HCT116 (cell line): Measurements from ENCODE around the gene TXNDC11. TPM values are rescaled to one million over a fixed set of nuclear protein-coding genes. Genes with fewer than 3 reads are reported as not detected.

Experiments
- ATAC-seq: fragments of 200-7000 bp; cut with Tn5 transposase; 2 replicates; pipeline ENCODE4 v1.9.1; 2020; ENCODE audit warnings: mild to moderate bottlenecking, moderate library complexity
- BruUV-seq: library from RNA; stranded (reverse); fragments of 400-500 nt; replicated peaks from 2 replicates; lab custom pipeline; 2021; lab: Mats Ljungman, UMichigan
- CTCF ChIA-PET: fragments of 300-600 bp; sonication (Branson Sonifier 250); formaldehyde crosslinking; loops from one replicate; lab custom pipeline; 2021; ENCODE audit warnings: antibody characterized with exemption; lab: Charles Lee
- POLR2A ChIA-PET: fragments of 300-600, 350-600 bp; sonication (Branson Sonifier 250); formaldehyde crosslinking; loops from one replicate; lab custom pipeline; 2021; ENCODE audit warnings: antibody characterized with exemption; lab: Charles Lee
- RAD21 ChIA-PET, 2 experiments: fragments of 300-600 bp; sonication (Branson Sonifier 250); formaldehyde crosslinking; loops; one replicate each; lab custom pipeline; 2023; ENCODE audit warnings: low total read pairs in 2 of 2; ENCODE audit not compliant: uncharacterized antibody in 2 of 2, unreplicated experiment in 2 of 2, low non-redundant PET in 1 of 2; lab: Charles Lee
- DNase-seq: peaks from one replicate; pipeline ENCODE4 v3.0.0-alpha.2; 2010; ENCODE audit warnings: low read depth, low spot score
- H2AFZ ChIP-seq: fragments of 200-600 bp; shearing (Covaris generic), sonication (generic); 2 replicates; pipeline ENCODE4 v1.6.1; 2017; ENCODE audit warnings: low read depth, mixed run types, mixed read lengths, antibody characterized with exemption, low read length; ENCODE audit not compliant: poor library complexity, severe bottlenecking
- H3K27ac ChIP-seq: 2 replicates; pipeline ENCODE4 v1.5.1; 2012; ENCODE audit warnings: low read depth, low read length
- H3K27me3 ChIP-seq: fragments of 200-600 bp; sonication (generic); 2 replicates; pipeline ENCODE4 v1.6.1; 2016; ENCODE audit warnings: mixed run types, low read length, mixed read lengths; ENCODE audit not compliant: insufficient read depth
- H3K36me3 ChIP-seq, 2 experiments: fragments of 200-500 bp in 1 of 2; fragments of 200-600 bp in 1 of 2; sonication (Bioruptor generic) in 1 of 2; sonication (generic) in 1 of 2; 2 replicates each; pipeline versions ENCODE4 v1.5.1 to v1.6.1; 2014 to 2016; ENCODE audit warnings: low read length in 2 of 2, inconsistent platforms in 1 of 2, mixed read lengths in 1 of 2, mixed run types in 1 of 2; ENCODE audit not compliant: insufficient read depth in 2 of 2, control insufficient read depth in 1 of 2
- H3K4me1 ChIP-seq, 2 experiments: fragments of 200-600 bp in 1 of 2; sonication (generic) in 1 of 2; 2 replicates each; pipeline versions ENCODE4 v1.5.1 to v1.6.1; 2012 to 2017; ENCODE audit warnings: low read length in 2 of 2, inconsistent platforms in 1 of 2, mild to moderate bottlenecking in 1 of 2, mixed read lengths in 1 of 2, mixed run types in 1 of 2, moderate library complexity in 1 of 2; ENCODE audit not compliant: insufficient read depth in 2 of 2, control insufficient read depth in 1 of 2
- H3K4me2 ChIP-seq: fragments of 200-600 bp; sonication (generic); 2 replicates; pipeline ENCODE4 v1.6.1; 2017; ENCODE audit warnings: mixed run types, low read length, mixed read lengths
- H3K4me3 ChIP-seq, 2 experiments: fragments of 200-600 bp in 1 of 2; sonication (generic) in 1 of 2; replicated peaks in 1 of 2; 2 replicates each; pipeline ENCODE4 v1.5.1; 2011 to 2016; ENCODE audit warnings: low read length in 2 of 2, control low read depth in 1 of 2, low read depth in 1 of 2, mild to moderate bottlenecking in 1 of 2, mixed read lengths in 1 of 2, mixed run types in 1 of 2
- H3K79me2 ChIP-seq: fragments of 200-600 bp; sonication (generic); 2 replicates; pipeline ENCODE4 v1.6.1; 2017; ENCODE audit warnings: mild to moderate bottlenecking, mixed run types, low read length, moderate library complexity, mixed read lengths; ENCODE audit not compliant: insufficient read depth
- H3K9ac ChIP-seq: fragments of 200-600 bp; sonication (generic); 2 replicates; pipeline ENCODE4 v1.6.1; 2016; ENCODE audit warnings: low read length, mixed read lengths
- H3K9me2 ChIP-seq: fragments of 200-600 bp; sonication (generic), shearing (Covaris generic); 2 replicates; pipeline ENCODE4 v1.6.1; 2017; ENCODE audit warnings: mixed run types, mild to moderate bottlenecking, moderate library complexity; ENCODE audit not compliant: insufficient read depth
- H3K9me3 ChIP-seq, 2 experiments: fragments of 200-500 bp in 1 of 2; fragments of 200-600 bp in 1 of 2; sonication (Bioruptor generic) in 1 of 2; sonication (generic) in 1 of 2; 2 replicates each; pipeline ENCODE4 v1.6.1; 2014 to 2017; ENCODE audit warnings: low read length in 2 of 2, mixed read lengths in 2 of 2, inconsistent platforms in 1 of 2, low read depth in 1 of 2, mild to moderate bottlenecking in 1 of 2, mixed run types in 1 of 2, moderate library complexity in 1 of 2; ENCODE audit not compliant: control insufficient read depth in 1 of 2, insufficient read depth in 1 of 2
- H4K20me1 ChIP-seq: fragments of 200-600 bp; sonication (generic), shearing (Covaris generic); 2 replicates; pipeline ENCODE4 v1.6.1; 2017; ENCODE audit warnings: mixed run types, mild to moderate bottlenecking, moderate library complexity; ENCODE audit not compliant: insufficient read depth
- CEBPB ChIP-seq: IDR thresholded peaks from 2 replicates; pipeline ENCODE4 v1.6.1; 2012; ENCODE audit warnings: low read depth
- EZH2 ChIP-seq: fragments of 200-600 bp; sonication (generic); IDR thresholded peaks from 2 replicates; pipeline ENCODE4 v1.6.1; 2017; ENCODE audit warnings: antibody characterized with exemption, mixed run types
- EZH2phosphoT487 ChIP-seq: fragments of 200-600 bp; IDR thresholded peaks from 2 replicates; pipeline ENCODE4 v1.6.1; 2018; ENCODE audit warnings: antibody characterized with exemption, borderline replicate concordance
- FOSL1 ChIP-seq: IDR thresholded peaks from 2 replicates; pipeline ENCODE4 v1.6.1; 2012; ENCODE audit warnings: low read depth
- POLR2A ChIP-seq: IDR thresholded peaks from 2 replicates; pipeline ENCODE4 v1.7.0; 2011; ENCODE audit warnings: borderline replicate concordance; ENCODE audit not compliant: insufficient read depth, insufficient read length; ENCODE audit errors: extremely low read depth
- RAD21 ChIP-seq: IDR thresholded peaks from 2 replicates; pipeline ENCODE4 v1.6.1; 2012; ENCODE audit warnings: low read depth, mild to moderate bottlenecking
- SP1 ChIP-seq: IDR thresholded peaks from 2 replicates; pipeline ENCODE4 v1.6.1; 2012; ENCODE audit warnings: low read depth
- SRF ChIP-seq: IDR thresholded peaks from 2 replicates; pipeline ENCODE4 v1.6.1; 2012; ENCODE audit warnings: low read depth
- TCF7L2 ChIP-seq: IDR thresholded peaks from 2 replicates; pipeline ENCODE4 v1.7.0; 2011; ENCODE audit warnings: borderline replicate concordance, inconsistent platforms; ENCODE audit not compliant: insufficient read depth, insufficient read length; ENCODE audit errors: extremely low read depth
- ZNF274 ChIP-seq: fragments of 200-500 bp; sonication (Bioruptor generic); IDR thresholded peaks from 2 replicates; pipeline ENCODE4 v1.6.1; 2014; ENCODE audit warnings: mild to moderate bottlenecking, low read depth, low read length, inconsistent platforms
- intact Hi-C: fragments of 100-400 bp; cut with micrococcal nuclease; formaldehyde crosslinking; loops from 2 replicates; pipeline ENCODE4 v1.10.0; 2022
- total RNA-seq: library from RNA; stranded (reverse); gene quantifications from one replicate; pipeline ENCODE4 v1.2.1, GENCODE V29; 2021; ENCODE audit not compliant: unreplicated experiment
- TF ChIP-seq, protein P1 (sequence below): IDR thresholded peaks from 2 replicates; pipeline ENCODE4 v1.6.1; 2012; ENCODE audit warnings: low read depth
- TF ChIP-seq, protein P2 (sequence below), 3 experiments: fragments of 200-600 bp in 1 of 3; sonication (generic) in 1 of 3; IDR thresholded peaks in 2 of 3; conservative IDR thresholded peaks in 1 of 3; 2 replicates each; pipeline ENCODE4 v1.5.1; 2012 to 2017; ENCODE audit warnings: low read depth in 2 of 3, low read length in 2 of 3, antibody characterized with exemption in 1 of 3, borderline replicate concordance in 1 of 3, control low read depth in 1 of 3, mild to moderate bottlenecking in 1 of 3, mixed read lengths in 1 of 3, mixed run types in 1 of 3, moderate library complexity in 1 of 3; ENCODE audit not compliant: insufficient read depth in 1 of 3

TXNDC11 gene
- total RNA-seq, 1 experiment from 2014 or later: 26.8 TPM

DNA sequence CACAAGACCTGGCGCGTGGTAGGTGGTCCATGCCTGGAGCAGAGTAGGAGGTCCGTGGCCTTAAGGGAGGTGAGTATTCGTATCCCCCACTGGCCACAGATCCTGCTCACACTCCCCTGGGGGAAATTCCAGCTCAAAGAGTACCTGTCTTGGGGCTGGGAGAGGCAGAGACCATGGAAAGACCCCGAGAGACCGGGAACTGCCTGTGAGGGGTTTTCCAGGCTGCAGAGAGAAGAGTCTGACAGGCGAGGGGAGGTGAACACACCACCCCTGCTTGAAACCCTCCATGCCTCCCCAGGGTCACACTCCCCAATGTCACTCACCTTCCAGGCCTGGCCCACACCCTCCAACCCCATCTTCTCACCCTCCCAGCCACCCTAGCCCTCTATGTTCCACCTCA is 87.0 kb downstream of the TXNDC11 start:
- CTCF ChIA-PET: interaction anchor here (0.8 kb wide), 1 partner anchor 249 kb away, joined by 3 read pairs; no protein-coding TSS in a partner anchor
- no peak overlapping the region for H3K4me2 ChIP-seq
- H3K36me3 ChIP-seq: no peaks in the 10 kb centered on the region
- TF ChIP-seq EZH2phosphoT487: no peak
- no peak for TF ChIP-seq ZNF274
- no peak for TF ChIP-seq POLR2A
- no peak for TF ChIP-seq SP1
- TF ChIP-seq, protein P1, sequence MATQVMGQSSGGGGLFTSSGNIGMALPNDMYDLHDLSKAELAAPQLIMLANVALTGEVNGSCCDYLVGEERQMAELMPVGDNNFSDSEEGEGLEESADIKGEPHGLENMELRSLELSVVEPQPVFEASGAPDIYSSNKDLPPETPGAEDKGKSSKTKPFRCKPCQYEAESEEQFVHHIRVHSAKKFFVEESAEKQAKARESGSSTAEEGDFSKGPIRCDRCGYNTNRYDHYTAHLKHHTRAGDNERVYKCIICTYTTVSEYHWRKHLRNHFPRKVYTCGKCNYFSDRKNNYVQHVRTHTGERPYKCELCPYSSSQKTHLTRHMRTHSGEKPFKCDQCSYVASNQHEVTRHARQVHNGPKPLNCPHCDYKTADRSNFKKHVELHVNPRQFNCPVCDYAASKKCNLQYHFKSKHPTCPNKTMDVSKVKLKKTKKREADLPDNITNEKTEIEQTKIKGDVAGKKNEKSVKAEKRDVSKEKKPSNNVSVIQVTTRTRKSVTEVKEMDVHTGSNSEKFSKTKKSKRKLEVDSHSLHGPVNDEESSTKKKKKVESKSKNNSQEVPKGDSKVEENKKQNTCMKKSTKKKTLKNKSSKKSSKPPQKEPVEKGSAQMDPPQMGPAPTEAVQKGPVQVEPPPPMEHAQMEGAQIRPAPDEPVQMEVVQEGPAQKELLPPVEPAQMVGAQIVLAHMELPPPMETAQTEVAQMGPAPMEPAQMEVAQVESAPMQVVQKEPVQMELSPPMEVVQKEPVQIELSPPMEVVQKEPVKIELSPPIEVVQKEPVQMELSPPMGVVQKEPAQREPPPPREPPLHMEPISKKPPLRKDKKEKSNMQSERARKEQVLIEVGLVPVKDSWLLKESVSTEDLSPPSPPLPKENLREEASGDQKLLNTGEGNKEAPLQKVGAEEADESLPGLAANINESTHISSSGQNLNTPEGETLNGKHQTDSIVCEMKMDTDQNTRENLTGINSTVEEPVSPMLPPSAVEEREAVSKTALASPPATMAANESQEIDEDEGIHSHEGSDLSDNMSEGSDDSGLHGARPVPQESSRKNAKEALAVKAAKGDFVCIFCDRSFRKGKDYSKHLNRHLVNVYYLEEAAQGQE: no peak
- no peak for TF ChIP-seq RAD21
- TF ChIP-seq EZH2: no peak
- TF ChIP-seq SRF: no peak
- no peak for TF ChIP-seq TCF7L2
- TF ChIP-seq, protein P2, sequence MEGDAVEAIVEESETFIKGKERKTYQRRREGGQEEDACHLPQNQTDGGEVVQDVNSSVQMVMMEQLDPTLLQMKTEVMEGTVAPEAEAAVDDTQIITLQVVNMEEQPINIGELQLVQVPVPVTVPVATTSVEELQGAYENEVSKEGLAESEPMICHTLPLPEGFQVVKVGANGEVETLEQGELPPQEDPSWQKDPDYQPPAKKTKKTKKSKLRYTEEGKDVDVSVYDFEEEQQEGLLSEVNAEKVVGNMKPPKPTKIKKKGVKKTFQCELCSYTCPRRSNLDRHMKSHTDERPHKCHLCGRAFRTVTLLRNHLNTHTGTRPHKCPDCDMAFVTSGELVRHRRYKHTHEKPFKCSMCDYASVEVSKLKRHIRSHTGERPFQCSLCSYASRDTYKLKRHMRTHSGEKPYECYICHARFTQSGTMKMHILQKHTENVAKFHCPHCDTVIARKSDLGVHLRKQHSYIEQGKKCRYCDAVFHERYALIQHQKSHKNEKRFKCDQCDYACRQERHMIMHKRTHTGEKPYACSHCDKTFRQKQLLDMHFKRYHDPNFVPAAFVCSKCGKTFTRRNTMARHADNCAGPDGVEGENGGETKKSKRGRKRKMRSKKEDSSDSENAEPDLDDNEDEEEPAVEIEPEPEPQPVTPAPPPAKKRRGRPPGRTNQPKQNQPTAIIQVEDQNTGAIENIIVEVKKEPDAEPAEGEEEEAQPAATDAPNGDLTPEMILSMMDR (IDR thresholded peaks at IDR 0.05 in 2 of 3, conservative IDR thresholded peaks at IDR 0.05 in 1 of 3; ENCODE audit: borderline replicate concordance in 1 of 3, insufficient read depth in 1 of 3, low read depth in 2 of 3, low read length in 2 of 3): no peak
- no peak for TF ChIP-seq FOSL1
- TF ChIP-seq CEBPB: no peak
- TF ChIP-seq, all 23 proteins: peak for 0
- no peaks in the 10 kb centered on the region for H3K27me3 ChIP-seq
- H3K9ac ChIP-seq: no peak overlapping the region
- ChIA-PET POLR2A (no interaction called here), RAD21 (no interaction called here)
- intact Hi-C loops: no loop called here
- H3K9me3 ChIP-seq: no peaks in the 10 kb centered on the region
- no peaks in the 10 kb centered on the region; a peak in 1 of 4 replicates for H3K4me1 ChIP-seq
- H3K27ac ChIP-seq: no peak overlapping the region
- DNase-seq: no peak
- BruUV-seq: no TSS peak
- H3K4me3 ChIP-seq: no peak overlapping the region
- no peaks in the 10 kb centered on the region for H4K20me1 ChIP-seq
- ATAC-seq: no peak
- H3K79me2 ChIP-seq: no peaks in the 10 kb centered on the region
- no peaks in the 10 kb centered on the region for H3K9me2 ChIP-seq
- H2AFZ ChIP-seq: no peak overlapping the region
